GM21360 (cell line): ENCODE measurements around the gene MAP1LC3A.

Experiments
- ATAC-seq: cut with Tn5 transposase; IDR thresholded peaks from one replicate; pipeline ENCODE4 v1.9.1; 2021; ENCODE audit warnings: mild to moderate bottlenecking, moderate library complexity; ENCODE audit not compliant: unreplicated experiment

MAP1LC3A gene

GRCh38 chr20:34547844-34548613 lies 10.5 kb upstream of the MAP1LC3A start:
- ATAC-seq: no peak

GRCh38 chr20:34549291-34549928 lies 9.1 kb upstream of the MAP1LC3A start:
- ATAC-seq: no peak

- ATAC-seq: no peak
These were observed 8.6 kb upstream of the MAP1LC3A start for GRCh38 chr20:34549929-34550305.

GRCh38 chr20:34552569-34552968 lies 5.9 kb upstream of the MAP1LC3A start:
- no peak for ATAC-seq

- no peak for ATAC-seq
These were observed 5.1 kb upstream of the MAP1LC3A start for GRCh38 chr20:34553366-34553867.

GRCh38 chr20:34557936-34558319 lies 590 bp upstream of the MAP1LC3A start:
- ATAC-seq: no peak

- ATAC-seq: no peak
These were observed 1.0 kb downstream of the MAP1LC3A start for GRCh38 chr20:34559311-34560140.

GRCh38 chr20:34560141-34560523 lies 1.6 kb downstream of the MAP1LC3A start:
- ATAC-seq: no peak

- no peak for ATAC-seq
These were observed 2.1 kb downstream of the MAP1LC3A start for GRCh38 chr20:34560614-34561013.

- no peak for ATAC-seq
These were observed 3.1 kb downstream of the MAP1LC3A start for GRCh38 chr20:34561661-34562060.

GRCh38 chr20:34562641-34563040 lies 4.1 kb downstream of the MAP1LC3A start:
- no peak for ATAC-seq

- ATAC-seq: no peak
These were observed 6.3 kb downstream of the MAP1LC3A start for GRCh38 chr20:34564833-34565232.

GRCh38 chr20:34566978-34567891 lies 8.7 kb downstream of the MAP1LC3A start:
- no peak for ATAC-seq

- no peak for ATAC-seq
These were observed 9.7 kb downstream of the MAP1LC3A start for GRCh38 chr20:34567892-34568865.

- ATAC-seq: no peak
These were observed 11.1 kb downstream of the MAP1LC3A start for GRCh38 chr20:34569598-34569997.

GRCh38 chr20:34570859-34571306 lies 12.4 kb downstream of the MAP1LC3A start:
- ATAC-seq: no peak

GRCh38 chr20:34571753-34572152 lies 13.2 kb downstream of the MAP1LC3A start:
- no peak for ATAC-seq

GRCh38 chr20:34573541-34574300 lies 15.2 kb downstream of the MAP1LC3A start:
- no peak for ATAC-seq
